RWPE2 (cell line): ENCODE results near the gene MAP3K20.

Experiments
- ATAC-seq: fragments of 200-7000 bp; cut with Tn5 transposase; 3 replicates; pipeline ENCODE4 v1.9.1; 2021; ENCODE audit warnings: low read depth
- DNase-seq: peaks from one replicate; pipeline ENCODE4 v3.0.0-alpha.2; 2020; ENCODE audit warnings: low spot score
- H3K27ac ChIP-seq: fragments of 450-650 bp; 2 replicates; pipeline ENCODE4 v1.5.1; 2017; ENCODE audit warnings: mild to moderate bottlenecking; ENCODE audit not compliant: poor library complexity, severe bottlenecking
- H3K27me3 ChIP-seq: fragments of 250-450 bp; sonication (Bioruptor Pico); 2 replicates; pipeline ENCODE4 v1.5.1; 2021; ENCODE audit warnings: mild to moderate bottlenecking, moderate library complexity; ENCODE audit not compliant: insufficient read depth, poor library complexity, severe bottlenecking
- H3K36me3 ChIP-seq: fragments of 250-450 bp; sonication (Bioruptor Pico); 2 replicates; pipeline ENCODE4 v1.5.1; 2020; ENCODE audit warnings: low read depth, mild to moderate bottlenecking, moderate library complexity
- H3K4me1 ChIP-seq: fragments of 250-450 bp; sonication (Bioruptor Pico); 2 replicates; pipeline ENCODE4 v1.5.1; 2021; ENCODE audit warnings: mild to moderate bottlenecking, moderate library complexity; ENCODE audit not compliant: insufficient read depth, poor library complexity, severe bottlenecking
- H3K4me3 ChIP-seq: fragments of 250-450 bp; sonication (Bioruptor Pico); 2 replicates; pipeline ENCODE4 v1.5.1; 2021; ENCODE audit warnings: mild to moderate bottlenecking, moderate library complexity; ENCODE audit not compliant: severe bottlenecking
- H3K9me3 ChIP-seq: fragments of 250-450 bp; sonication (Bioruptor Pico); 2 replicates; pipeline ENCODE4 v1.5.1; 2021; ENCODE audit warnings: mild to moderate bottlenecking, moderate library complexity; ENCODE audit not compliant: severe bottlenecking
- CTCF ChIP-seq: fragments of 450-650 bp; IDR thresholded peaks from one replicate; pipeline ENCODE4 v1.5.1; 2017; ENCODE audit warnings: mild to moderate bottlenecking, moderate library complexity; ENCODE audit not compliant: poor library complexity, severe bottlenecking

Gene MAP3K20

GRCh38 chr2:173086518-173087213, 11.0 kb downstream of the MAP3K20 start:
- no peak for TF ChIP-seq CTCF
- Histone ChIP-seq H3K27ac (peak overlapping the region; percentile 11), H3K27me3 (no peaks in the 10 kb centered on the region), H3K36me3 (peaks cover 21% of the 10 kb centered on the region), H3K9me3 (no peaks in the 10 kb centered on the region), H3K4me1 (no peaks in the 10 kb centered on the region), H3K4me3 (no peak overlapping the region)
- DNase-seq (no peak), ATAC-seq (peak; percentile 58)

GRCh38 chr2:173087214-173087581, 11.6 kb downstream of the MAP3K20 start:
- Histone ChIP-seq H3K27me3 (no peaks in the 10 kb centered on the region), H3K9me3 (no peaks in the 10 kb centered on the region), H3K4me3 (no peak overlapping the region), H3K27ac (no peak overlapping the region), H3K36me3 (peaks cover 27% of the 10 kb centered on the region), H3K4me1 (no peaks in the 10 kb centered on the region)
- DNase-seq (no peak), ATAC-seq (no peak)
- no peak for TF ChIP-seq CTCF

- TF ChIP-seq CTCF, result no peak
- H3K4me3 ChIP-seq, result no peak overlapping the region
Measured at GRCh38 chr2:173087793-173088496, 12.3 kb downstream of the MAP3K20 start.

GRCh38 chr2:173090276-173090877, 14.7 kb downstream of the MAP3K20 start:
- DNase-seq (no peak), ATAC-seq (no peak)
- H3K36me3 ChIP-seq, result peaks cover 57% of the 10 kb centered on the region
- no peak for TF ChIP-seq CTCF
- no peak overlapping the region for H3K4me3 ChIP-seq
- peaks cover 6% of the 10 kb centered on the region for H3K4me1 ChIP-seq
- no peak overlapping the region for H3K27ac ChIP-seq
- no peaks in the 10 kb centered on the region for H3K27me3 ChIP-seq
- H3K9me3 ChIP-seq, result no peaks in the 10 kb centered on the region

More at GRCh38 chr2:173087793-173088496, 12.3 kb downstream of the MAP3K20 start:
- Histone ChIP-seq H3K27me3 (no peaks in the 10 kb centered on the region), H3K27ac (no peak overlapping the region), H3K9me3 (no peaks in the 10 kb centered on the region), H3K36me3 (peaks cover 34% of the 10 kb centered on the region), H3K4me1 (peaks cover under 1% of the 10 kb centered on the region)
- DNase-seq (no peak), ATAC-seq (no peak)
